Myocyte (in vitro differentiated cells): ENCODE measurements around the gene CYP26B1. TPM values are rescaled to one million over a fixed set of nuclear protein-coding genes. Genes with fewer than 3 reads are reported as not detected.
A peak's percentile ranks its signal among the peaks of the same experiment; 100 is the strongest.

Experiments
- DNase-seq: peaks from one replicate; pipeline ENCODE4 v3.0.0-alpha.2; 2012; ENCODE audit warnings: low read depth
- total RNA-seq: library from RNA; depleted of rRNA; stranded (reverse); fragments of >200 nt; gene quantifications from 2 replicates; pipeline ENCODE4 v1.2.3, GENCODE V29; 2014

CYP26B1 gene
- total RNA-seq, 1 donor from 2014 or later = 0.19 TPM

DNA sequence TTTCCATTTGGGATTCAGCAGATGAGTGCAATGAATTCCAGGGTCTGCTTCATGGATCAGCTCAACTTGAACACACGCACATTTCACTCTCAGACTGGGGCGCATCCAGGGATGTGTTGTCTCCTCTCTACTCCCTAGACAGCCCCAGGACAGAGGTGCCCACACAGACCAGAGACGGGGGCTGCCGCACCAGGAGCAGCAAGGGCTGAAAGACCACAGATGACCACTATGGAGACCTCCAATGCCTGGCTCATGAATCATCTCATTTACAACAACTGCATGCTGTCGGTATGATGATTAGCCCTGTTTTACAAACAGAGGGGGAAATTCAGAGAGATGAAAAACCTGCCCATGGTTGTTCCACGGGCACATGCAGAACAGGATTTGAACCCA lies 63.1 kb downstream of the CYP26B1 start:
- peak; percentile 50 for DNase-seq

- peak; percentile 58 for DNase-seq
Measured at GRCh38 chr2:72083751-72084583, 63.7 kb downstream of the CYP26B1 start.

- peak; percentile 49 for DNase-seq
Measured at GRCh38 chr2:72082887-72083286, 64.8 kb downstream of the CYP26B1 start.

DNA sequence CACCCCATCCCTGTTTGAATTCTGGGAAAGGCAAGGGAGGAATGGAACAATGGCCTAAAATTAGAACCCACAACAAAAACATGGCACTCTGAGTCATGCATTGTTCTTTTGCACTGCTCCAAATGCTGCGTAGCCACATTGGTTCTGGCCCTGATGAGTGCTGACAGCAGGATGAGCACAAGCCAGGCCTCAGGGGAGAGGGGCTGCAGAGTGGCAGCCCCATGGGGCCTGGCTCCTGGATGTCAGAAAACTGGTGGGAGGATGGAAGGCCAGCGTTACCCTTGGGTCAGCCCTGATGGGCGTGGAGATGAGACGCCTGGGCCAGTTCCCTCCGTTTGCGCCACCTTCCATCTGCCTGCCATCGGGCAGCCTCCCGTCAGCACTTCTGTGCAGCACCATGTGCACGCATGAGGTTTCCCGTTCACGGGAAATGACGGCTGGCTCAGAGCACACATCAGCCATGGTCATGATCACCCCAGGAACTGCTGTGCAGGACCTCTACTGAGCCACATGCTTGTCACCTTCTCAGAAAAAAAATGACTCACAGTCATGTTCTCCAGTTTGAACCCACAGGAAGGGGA lies 65.6 kb downstream of the CYP26B1 start:
- peak; percentile 67 for DNase-seq

DNA sequence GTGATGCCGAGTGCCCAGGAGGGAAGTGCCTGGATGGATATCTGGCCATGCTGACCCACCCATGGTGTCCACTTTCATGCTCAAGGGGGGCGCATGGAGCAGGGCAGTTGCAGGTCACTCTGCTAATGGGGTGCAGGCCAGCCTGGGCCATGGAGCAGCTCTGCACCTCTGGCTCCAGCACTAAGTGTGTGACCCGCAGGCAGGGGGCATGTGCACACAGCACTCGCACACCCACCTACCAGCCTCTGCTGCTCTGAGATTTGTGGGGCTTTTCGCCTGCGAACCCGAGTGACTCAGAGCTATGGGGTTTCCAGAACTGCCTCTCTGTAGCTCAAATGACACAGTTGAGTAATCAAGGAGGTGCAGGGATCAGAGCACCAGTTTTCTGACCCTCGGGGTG lies 66.2 kb downstream of the CYP26B1 start:
- DNase-seq = peak; percentile 38

DNA sequence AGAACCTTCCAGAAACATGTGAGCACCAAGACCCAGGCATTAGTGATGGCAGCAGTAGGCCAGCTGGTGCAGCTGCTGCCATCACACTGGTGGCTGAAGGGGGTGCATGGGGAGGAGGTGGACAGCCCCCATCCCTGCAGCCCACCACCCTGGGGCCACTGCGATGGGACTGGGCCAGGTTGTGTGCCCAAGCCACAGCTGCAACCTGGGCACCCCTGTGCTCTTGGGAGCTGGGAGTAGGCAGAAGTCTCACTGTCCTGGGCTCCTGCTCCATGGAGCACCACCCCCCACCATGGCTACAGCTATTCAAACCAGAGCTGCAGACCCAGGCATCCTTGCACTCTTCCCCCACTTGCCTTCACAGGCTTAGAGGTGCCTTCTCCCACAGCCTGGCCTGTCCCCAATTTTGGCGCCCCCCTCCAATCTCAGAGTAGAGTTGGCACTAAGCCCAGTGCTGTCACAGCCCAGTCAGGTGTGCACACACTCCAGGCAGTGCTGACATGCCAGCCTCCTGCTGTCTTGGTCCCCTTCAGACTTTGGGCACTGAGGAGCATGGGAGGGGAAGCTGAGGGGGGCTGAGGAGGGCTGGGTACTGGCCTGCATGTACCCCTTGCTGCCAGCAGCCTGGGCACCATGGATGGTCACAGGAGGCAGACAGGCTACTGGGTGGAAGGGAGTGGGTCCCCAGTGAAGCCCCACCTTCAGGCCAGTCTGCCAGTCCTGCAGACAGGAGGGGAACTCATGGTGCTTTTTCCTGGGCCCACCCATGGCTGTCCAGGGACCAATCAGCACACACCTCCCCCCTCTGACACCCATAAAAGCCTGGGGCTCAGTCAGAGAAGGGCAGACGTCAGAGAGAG lies 67.1 kb downstream of the CYP26B1 start:
- no peak for DNase-seq
